Uterus (tissue), 2 donors: ENCODE data around the gene LNPEP.

Source experiments
- POLR2A ChIP-seq, 2 donors: fragments of 450-650 bp; IDR thresholded peaks; one replicate each; pipeline ENCODE4 v1.6.1; 2016; ENCODE audit warnings: antibody characterized with exemption in 2 of 2, mild to moderate bottlenecking in 1 of 2, moderate library complexity in 1 of 2
- TF ChIP-seq, protein P1 (sequence below), 4 experiments: fragments of 200-600 bp in 2 of 4; fragments of 450-650 bp in 2 of 4; sonication (generic) in 2 of 4; IDR thresholded peaks; one replicate each; pipeline ENCODE4 v1.5.1; 2016 to 2019; ENCODE audit warnings: antibody characterized with exemption in 4 of 4, mild to moderate bottlenecking in 2 of 4, moderate library complexity in 1 of 4

DNA sequence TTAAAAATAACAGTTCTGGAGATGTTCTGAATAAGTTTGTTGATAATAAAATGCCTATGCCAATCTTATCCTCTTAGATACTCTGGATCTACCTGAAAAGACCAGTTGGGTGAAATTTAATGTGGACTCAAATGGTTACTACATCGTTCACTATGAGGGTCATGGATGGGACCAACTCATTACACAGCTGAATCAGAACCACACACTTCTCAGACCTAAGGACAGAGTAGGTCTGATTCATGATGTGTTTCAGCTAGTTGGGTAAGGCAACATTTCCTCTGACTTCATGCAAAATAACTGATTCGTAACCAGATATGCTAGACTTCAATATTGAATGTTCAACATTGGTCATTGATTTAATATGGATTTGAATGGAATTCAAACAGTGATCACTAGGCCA, 32.6 kb upstream of the LNPEP start:
- no peak for TF ChIP-seq POLR2A (IDR thresholded peaks at IDR 0.05)
- TF ChIP-seq, protein P1, sequence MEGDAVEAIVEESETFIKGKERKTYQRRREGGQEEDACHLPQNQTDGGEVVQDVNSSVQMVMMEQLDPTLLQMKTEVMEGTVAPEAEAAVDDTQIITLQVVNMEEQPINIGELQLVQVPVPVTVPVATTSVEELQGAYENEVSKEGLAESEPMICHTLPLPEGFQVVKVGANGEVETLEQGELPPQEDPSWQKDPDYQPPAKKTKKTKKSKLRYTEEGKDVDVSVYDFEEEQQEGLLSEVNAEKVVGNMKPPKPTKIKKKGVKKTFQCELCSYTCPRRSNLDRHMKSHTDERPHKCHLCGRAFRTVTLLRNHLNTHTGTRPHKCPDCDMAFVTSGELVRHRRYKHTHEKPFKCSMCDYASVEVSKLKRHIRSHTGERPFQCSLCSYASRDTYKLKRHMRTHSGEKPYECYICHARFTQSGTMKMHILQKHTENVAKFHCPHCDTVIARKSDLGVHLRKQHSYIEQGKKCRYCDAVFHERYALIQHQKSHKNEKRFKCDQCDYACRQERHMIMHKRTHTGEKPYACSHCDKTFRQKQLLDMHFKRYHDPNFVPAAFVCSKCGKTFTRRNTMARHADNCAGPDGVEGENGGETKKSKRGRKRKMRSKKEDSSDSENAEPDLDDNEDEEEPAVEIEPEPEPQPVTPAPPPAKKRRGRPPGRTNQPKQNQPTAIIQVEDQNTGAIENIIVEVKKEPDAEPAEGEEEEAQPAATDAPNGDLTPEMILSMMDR (IDR thresholded peaks at IDR 0.05): no peak
